ENCODE results near the gene CDKL1. TPM values are rescaled to one million over a fixed set of nuclear protein-coding genes. Genes with fewer than 3 reads are reported as not detected.

The CDKL1 gene
- total and polyA plus RNA-seq, 2 donors (not counting 3 experiments of a cell fraction or from before 2014, with no cell fraction given) = 2.6 to 9.7 TPM

DNA sequence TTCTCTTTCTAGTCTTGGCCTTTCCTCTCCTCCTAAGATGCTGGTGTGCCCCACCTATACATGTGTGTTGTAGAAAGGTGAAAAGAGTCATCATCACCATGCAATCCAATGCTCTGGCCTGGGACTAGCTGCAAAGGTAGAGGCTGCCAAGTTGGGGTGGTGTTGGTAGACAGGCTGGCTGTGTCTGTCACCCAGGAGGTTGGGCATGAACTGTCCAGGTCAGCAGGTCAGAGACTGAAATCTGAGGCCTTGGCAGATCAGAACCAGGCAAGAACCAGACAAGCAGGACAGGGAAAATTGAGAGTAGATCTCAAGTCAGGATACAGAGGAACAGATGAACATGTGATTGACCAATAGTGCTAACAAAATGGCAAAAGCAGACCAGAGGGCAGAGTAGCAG is 110.8 kb downstream of the CDKL1 start:
- H3K4me2 ChIP-seq (ENCODE audit: insufficient read depth, low read length) = no peak overlapping the region
- H3K36me3 ChIP-seq (ENCODE audit: control insufficient read depth in 2 of 2, extremely low read depth in 1 of 2, insufficient read depth in 2 of 2, low read length in 2 of 2) = no peaks in the 10 kb centered on the region
- ChIA-PET POLR2A (no interaction called here), CTCF (no interaction called here)
- H3K4me3 ChIP-seq (replicated peaks in 1 of 3; ENCODE audit: insufficient read depth in 1 of 3, low read depth in 1 of 3, low read length in 3 of 3) = no peak overlapping the region
- intact Hi-C loops (cut with micrococcal nuclease) = no loop called here
- BruUV-seq (replicated peaks) = no TSS peak
- dilution Hi-C loops (cut with MboI; ENCODE audit: extremely low pct_ligation_motif_present, low sequenced_read_pairs) = no loop called here
- no peak overlapping the region for H2AFZ ChIP-seq (ENCODE audit: low read depth, low read length)
- TF ChIP-seq POLR2A (IDR thresholded peaks at IDR 0.05; ENCODE audit: low read depth, low read length) (no peak), JUN (IDR thresholded peaks at IDR 0.05; ENCODE audit: borderline replicate concordance, insufficient read depth, insufficient read length, low read depth) (no peak), CTCF (IDR thresholded peaks at IDR 0.05; ENCODE audit: extremely low read depth in 1 of 2, insufficient read depth in 1 of 2, low read depth in 1 of 2, low read length in 2 of 2) (no peak), EZH2 (IDR thresholded peaks at IDR 0.05; ENCODE audit: borderline replicate concordance, low read depth, low read length, severe bottlenecking) (no peak), GATA2 (IDR thresholded peaks at IDR 0.05; ENCODE audit: insufficient read depth, insufficient read length, low read depth, low read length) (no peak), POLR2AphosphoS5 (IDR thresholded peaks at IDR 0.05; ENCODE audit: insufficient read depth, low read depth, low read length) (no peak), FOS (IDR thresholded peaks at IDR 0.05; ENCODE audit: borderline replicate concordance, insufficient read depth, low read length) (no peak), MYC (IDR thresholded peaks at IDR 0.05; ENCODE audit: low read depth, low read length) (no peak)
- TF ChIP-seq, protein P1, sequence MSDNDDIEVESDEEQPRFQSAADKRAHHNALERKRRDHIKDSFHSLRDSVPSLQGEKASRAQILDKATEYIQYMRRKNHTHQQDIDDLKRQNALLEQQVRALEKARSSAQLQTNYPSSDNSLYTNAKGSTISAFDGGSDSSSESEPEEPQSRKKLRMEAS (IDR thresholded peaks at IDR 0.05; ENCODE audit: insufficient read depth, insufficient read length) = no peak
- H3K79me2 ChIP-seq (ENCODE audit: control insufficient read depth, insufficient read depth, low read length) = no peaks in the 10 kb centered on the region
- no peaks in the 10 kb centered on the region for H3K9me1 ChIP-seq (replicated peaks; ENCODE audit: control insufficient read depth, extremely low read depth, insufficient read depth, low read length)
- no peaks in the 10 kb centered on the region for H3K9me3 ChIP-seq (replicated peaks; ENCODE audit: control insufficient read depth, insufficient read depth, low read length)
- no peaks in the 10 kb centered on the region for H4K20me1 ChIP-seq (replicated peaks; ENCODE audit: control insufficient read depth, extremely low read depth, insufficient read depth, low read length)
- H3K27me3 ChIP-seq (ENCODE audit: control insufficient read depth in 2 of 2, insufficient read depth in 2 of 2, low read length in 2 of 2) = no peaks in the 10 kb centered on the region
- no peak overlapping the region for H3K27ac ChIP-seq (ENCODE audit: insufficient read depth, low read depth, low read length)
- no peak for FAIRE-seq
- DNase-seq (ENCODE audit: low read depth, low spot score) = no peak
- no peak overlapping the region for H3K9ac ChIP-seq (replicated peaks; ENCODE audit: extremely low read depth, insufficient read depth, low read length)
- H3K4me1 ChIP-seq (ENCODE audit: control insufficient read depth, extremely low read depth, insufficient read depth, low read length) = no peaks in the 10 kb centered on the region

Small RNAs within 50 kb of the gene (microRNA-seq; reads per million reads assigned to microRNA genes)
- not detected for gene MIR4504 (ENCODE audit: borderline number of aligned reads, borderline replicate concordance)

Small RNAs within 50 kb of the gene (small RNA-seq; reads per million reads assigned to genes)
- gene MIR4504 (ENCODE audit: insufficient read depth, insufficient read length, low read depth, low replicate concordance) = not detected

Other genes with a start within 250 kb of the CDKL1 start
- gene SOS2, start 165.3 kb downstream of the CDKL1 start, total RNA-seq = 21.3 and 23.7 TPM in 2 replicates
- 6.2 and 6.7 TPM in 2 replicates for gene SOS2, start 165.3 kb downstream of the CDKL1 start, polyA plus RNA-seq
- gene L2HGDH, start 84.7 kb downstream of the CDKL1 start, total RNA-seq = 5.3 and 5.4 TPM in 2 replicates
- 2.1 and 2.5 TPM in 2 replicates for gene L2HGDH, start 84.7 kb downstream of the CDKL1 start, polyA plus RNA-seq
- 7.9 and 13.9 TPM in 2 replicates for gene DMAC2L, start 84.6 kb downstream of the CDKL1 start, total RNA-seq
- gene DMAC2L, start 84.6 kb downstream of the CDKL1 start, polyA plus RNA-seq = 16.1 and 19.2 TPM in 2 replicates
- 60.1 and 73.7 TPM in 2 replicates for gene MAP4K5, start 135.7 kb upstream of the CDKL1 start, total RNA-seq
- 13.8 and 17.4 TPM in 2 replicates for gene MAP4K5, start 135.7 kb upstream of the CDKL1 start, polyA plus RNA-seq
- 2.8 and 5.1 TPM in 2 replicates for gene ATL1, start 163.3 kb upstream of the CDKL1 start, total RNA-seq
- gene ATL1, start 163.3 kb upstream of the CDKL1 start, polyA plus RNA-seq = 1.1 and 1.4 TPM in 2 replicates

Measured in endothelial cell of umbilical vein (primary cell).